ENCODE data around the gene PIK3C2G.

DNA sequence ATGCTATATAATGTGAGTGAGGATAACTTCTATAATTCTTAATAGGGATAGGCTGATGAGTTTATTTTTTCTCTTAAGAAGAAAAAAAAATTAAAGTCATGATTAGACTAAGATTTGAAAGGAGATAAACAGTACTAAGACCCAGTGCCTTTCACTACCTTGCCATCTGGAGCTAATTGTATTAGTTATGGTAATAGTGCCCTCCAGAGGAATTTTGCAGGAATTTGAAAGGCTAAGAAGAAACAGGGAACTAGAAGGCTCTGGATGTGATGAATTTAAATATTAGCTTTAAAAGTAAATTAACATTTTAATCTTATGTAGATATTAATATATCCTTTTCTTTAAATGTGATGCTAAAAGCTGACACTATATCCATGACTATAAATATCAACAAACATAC, 36.6 kb upstream of the PIK3C2G start:
- TF ChIP-seq, protein P1, sequence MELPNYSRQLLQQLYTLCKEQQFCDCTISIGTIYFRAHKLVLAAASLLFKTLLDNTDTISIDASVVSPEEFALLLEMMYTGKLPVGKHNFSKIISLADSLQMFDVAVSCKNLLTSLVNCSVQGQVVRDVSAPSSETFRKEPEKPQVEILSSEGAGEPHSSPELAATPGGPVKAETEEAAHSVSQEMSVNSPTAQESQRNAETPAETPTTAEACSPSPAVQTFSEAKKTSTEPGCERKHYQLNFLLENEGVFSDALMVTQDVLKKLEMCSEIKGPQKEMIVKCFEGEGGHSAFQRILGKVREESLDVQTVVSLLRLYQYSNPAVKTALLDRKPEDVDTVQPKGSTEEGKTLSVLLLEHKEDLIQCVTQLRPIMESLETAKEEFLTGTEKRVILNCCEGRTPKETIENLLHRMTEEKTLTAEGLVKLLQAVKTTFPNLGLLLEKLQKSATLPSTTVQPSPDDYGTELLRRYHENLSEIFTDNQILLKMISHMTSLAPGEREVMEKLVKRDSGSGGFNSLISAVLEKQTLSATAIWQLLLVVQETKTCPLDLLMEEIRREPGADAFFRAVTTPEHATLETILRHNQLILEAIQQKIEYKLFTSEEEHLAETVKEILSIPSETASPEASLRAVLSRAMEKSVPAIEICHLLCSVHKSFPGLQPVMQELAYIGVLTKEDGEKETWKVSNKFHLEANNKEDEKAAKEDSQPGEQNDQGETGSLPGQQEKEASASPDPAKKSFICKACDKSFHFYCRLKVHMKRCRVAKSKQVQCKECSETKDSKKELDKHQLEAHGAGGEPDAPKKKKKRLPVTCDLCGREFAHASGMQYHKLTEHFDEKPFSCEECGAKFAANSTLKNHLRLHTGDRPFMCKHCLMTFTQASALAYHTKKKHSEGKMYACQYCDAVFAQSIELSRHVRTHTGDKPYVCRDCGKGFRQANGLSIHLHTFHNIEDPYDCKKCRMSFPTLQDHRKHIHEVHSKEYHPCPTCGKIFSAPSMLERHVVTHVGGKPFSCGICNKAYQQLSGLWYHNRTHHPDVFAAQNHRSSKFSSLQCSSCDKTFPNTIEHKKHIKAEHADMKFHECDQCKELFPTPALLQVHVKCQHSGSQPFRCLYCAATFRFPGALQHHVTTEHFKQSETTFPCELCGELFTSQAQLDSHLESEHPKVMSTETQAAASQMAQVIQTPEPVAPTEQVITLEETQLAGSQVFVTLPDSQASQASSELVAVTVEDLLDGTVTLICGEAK (IDR thresholded peaks at IDR 0.05): no peak
- TF ChIP-seq, protein P1 (CRISPR knock-in tag; IDR thresholded peaks at IDR 0.05): no peak
- TF ChIP-seq, protein P2, sequence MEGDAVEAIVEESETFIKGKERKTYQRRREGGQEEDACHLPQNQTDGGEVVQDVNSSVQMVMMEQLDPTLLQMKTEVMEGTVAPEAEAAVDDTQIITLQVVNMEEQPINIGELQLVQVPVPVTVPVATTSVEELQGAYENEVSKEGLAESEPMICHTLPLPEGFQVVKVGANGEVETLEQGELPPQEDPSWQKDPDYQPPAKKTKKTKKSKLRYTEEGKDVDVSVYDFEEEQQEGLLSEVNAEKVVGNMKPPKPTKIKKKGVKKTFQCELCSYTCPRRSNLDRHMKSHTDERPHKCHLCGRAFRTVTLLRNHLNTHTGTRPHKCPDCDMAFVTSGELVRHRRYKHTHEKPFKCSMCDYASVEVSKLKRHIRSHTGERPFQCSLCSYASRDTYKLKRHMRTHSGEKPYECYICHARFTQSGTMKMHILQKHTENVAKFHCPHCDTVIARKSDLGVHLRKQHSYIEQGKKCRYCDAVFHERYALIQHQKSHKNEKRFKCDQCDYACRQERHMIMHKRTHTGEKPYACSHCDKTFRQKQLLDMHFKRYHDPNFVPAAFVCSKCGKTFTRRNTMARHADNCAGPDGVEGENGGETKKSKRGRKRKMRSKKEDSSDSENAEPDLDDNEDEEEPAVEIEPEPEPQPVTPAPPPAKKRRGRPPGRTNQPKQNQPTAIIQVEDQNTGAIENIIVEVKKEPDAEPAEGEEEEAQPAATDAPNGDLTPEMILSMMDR (CRISPR knock-in tag; IDR thresholded peaks at IDR 0.05): peak; percentile 45
- TF ChIP-seq ZC3H13 (CRISPR knock-in tag; IDR thresholded peaks at IDR 0.05) (no peak), NR2F1 (CRISPR knock-in tag; IDR thresholded peaks at IDR 0.05) (no peak), MAFK (conservative IDR thresholded peaks at IDR 0.05 in 1 of 2, IDR thresholded peaks at IDR 0.05 in 1 of 2; ENCODE audit: low read length in 2 of 2) (no peak), NFATC3 (CRISPR knock-in tag; IDR thresholded peaks at IDR 0.05) (no peak), ZNF256 (CRISPR knock-in tag; conservative IDR thresholded peaks at IDR 0.05) (no peak)
- TF ChIP-seq, protein P3, sequence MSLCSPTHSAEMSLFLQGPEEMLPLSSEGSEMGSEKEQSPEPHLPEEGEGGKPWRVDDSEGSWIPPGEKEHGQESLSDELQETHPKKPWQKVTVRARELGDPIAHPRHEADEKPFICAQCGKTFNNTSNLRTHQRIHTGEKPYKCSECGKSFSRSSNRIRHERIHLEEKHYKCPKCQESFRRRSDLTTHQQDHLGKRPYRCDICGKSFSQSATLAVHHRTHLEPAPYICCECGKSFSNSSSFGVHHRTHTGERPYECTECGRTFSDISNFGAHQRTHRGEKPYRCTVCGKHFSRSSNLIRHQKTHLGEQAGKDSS (CRISPR knock-in tag; IDR thresholded peaks at IDR 0.05; ENCODE audit: borderline replicate concordance, low read depth): no peak
- TF ChIP-seq, protein P4, sequence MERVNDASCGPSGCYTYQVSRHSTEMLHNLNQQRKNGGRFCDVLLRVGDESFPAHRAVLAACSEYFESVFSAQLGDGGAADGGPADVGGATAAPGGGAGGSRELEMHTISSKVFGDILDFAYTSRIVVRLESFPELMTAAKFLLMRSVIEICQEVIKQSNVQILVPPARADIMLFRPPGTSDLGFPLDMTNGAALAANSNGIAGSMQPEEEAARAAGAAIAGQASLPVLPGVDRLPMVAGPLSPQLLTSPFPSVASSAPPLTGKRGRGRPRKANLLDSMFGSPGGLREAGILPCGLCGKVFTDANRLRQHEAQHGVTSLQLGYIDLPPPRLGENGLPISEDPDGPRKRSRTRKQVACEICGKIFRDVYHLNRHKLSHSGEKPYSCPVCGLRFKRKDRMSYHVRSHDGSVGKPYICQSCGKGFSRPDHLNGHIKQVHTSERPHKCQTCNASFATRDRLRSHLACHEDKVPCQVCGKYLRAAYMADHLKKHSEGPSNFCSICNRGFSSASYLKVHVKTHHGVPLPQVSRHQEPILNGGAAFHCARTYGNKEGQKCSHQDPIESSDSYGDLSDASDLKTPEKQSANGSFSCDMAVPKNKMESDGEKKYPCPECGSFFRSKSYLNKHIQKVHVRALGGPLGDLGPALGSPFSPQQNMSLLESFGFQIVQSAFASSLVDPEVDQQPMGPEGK (CRISPR knock-in tag; IDR thresholded peaks at IDR 0.05): no peak
- TF ChIP-seq, protein P5, sequence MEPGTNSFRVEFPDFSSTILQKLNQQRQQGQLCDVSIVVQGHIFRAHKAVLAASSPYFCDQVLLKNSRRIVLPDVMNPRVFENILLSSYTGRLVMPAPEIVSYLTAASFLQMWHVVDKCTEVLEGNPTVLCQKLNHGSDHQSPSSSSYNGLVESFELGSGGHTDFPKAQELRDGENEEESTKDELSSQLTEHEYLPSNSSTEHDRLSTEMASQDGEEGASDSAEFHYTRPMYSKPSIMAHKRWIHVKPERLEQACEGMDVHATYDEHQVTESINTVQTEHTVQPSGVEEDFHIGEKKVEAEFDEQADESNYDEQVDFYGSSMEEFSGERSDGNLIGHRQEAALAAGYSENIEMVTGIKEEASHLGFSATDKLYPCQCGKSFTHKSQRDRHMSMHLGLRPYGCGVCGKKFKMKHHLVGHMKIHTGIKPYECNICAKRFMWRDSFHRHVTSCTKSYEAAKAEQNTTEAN (CRISPR knock-in tag; conservative IDR thresholded peaks at IDR 0.05): no peak
